Neural crest cell (in vitro differentiated cells): ENCODE measurements around the gene ALK. TPM values are rescaled to one million over a fixed set of nuclear protein-coding genes. Genes with fewer than 3 reads are reported as not detected.

Source experiments
- DNase-seq: peaks from one replicate; pipeline ENCODE4 v3.0.0; 2021; ENCODE audit warnings: low read depth, mixed read lengths, low spot score
- H3K27ac Mint-ChIP-seq: one replicate; pipeline ENCODE4 v1.8.0; 2021; ENCODE audit warnings: mild to moderate bottlenecking, mixed read lengths; ENCODE audit not compliant: unreplicated experiment
- H3K27me3 Mint-ChIP-seq: 2 replicates; pipeline ENCODE4 v1.8.0; 2021; ENCODE audit warnings: low read depth, mild to moderate bottlenecking, mixed read lengths
- H3K36me3 Mint-ChIP-seq: 2 replicates; pipeline ENCODE4 v1.8.0; 2021; ENCODE audit warnings: low read depth, mild to moderate bottlenecking, mixed read lengths
- H3K4me1 Mint-ChIP-seq: 2 replicates; pipeline ENCODE4 v1.8.0; 2021; ENCODE audit warnings: mixed read lengths
- H3K4me3 Mint-ChIP-seq: one replicate; pipeline ENCODE4 v1.8.0; 2021; ENCODE audit warnings: mild to moderate bottlenecking, mixed read lengths
- H3K9me3 Mint-ChIP-seq: 2 replicates; pipeline ENCODE4 v1.8.0; 2021; ENCODE audit warnings: mixed read lengths
- total RNA-seq: library from RNA; stranded (reverse); gene quantifications from 2 replicates; pipeline ENCODE4 v1.2.1, GENCODE V29; 2021
- TF ChIP-seq, protein P1 (sequence below): fragments of 200-600 bp; sonication (generic); conservative IDR thresholded peaks from 2 replicates; pipeline ENCODE4 v1.5.0; 2021; ENCODE audit warnings: antibody characterized with exemption, mild to moderate bottlenecking

ALK gene
- total RNA-seq, 1 donor from 2014 or later: 2.0 TPM

DNA sequence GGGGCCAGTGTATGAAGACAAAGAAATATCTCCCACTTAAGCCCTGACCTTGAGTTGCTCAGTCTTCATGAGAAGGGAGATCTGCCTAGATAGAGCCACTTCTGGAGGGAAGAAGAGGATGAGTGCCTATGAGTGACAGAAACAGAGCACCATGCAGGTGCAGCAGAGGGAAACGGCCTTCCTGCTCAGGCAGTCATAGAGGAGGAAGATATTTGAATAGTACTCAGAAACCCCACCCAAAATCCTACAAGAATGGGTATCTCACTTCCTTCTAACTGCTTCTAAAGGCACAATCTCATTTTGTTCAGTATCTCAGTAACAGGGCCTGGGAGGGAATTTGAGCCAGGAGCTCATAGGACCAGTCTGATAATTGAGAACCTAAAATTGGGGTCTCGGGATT lies 339.3 kb downstream of the ALK start:
- Mint-ChIP-seq H3K27ac (no peak overlapping the region), H3K4me1 (peaks cover 7% of the 10 kb centered on the region), H3K9me3 (no peaks in the 10 kb centered on the region), H3K4me3 (no peak overlapping the region), H3K36me3 (no peaks in the 10 kb centered on the region), H3K27me3 (no peaks in the 10 kb centered on the region)
- DNase-seq: no peak
- TF ChIP-seq, protein P1, sequence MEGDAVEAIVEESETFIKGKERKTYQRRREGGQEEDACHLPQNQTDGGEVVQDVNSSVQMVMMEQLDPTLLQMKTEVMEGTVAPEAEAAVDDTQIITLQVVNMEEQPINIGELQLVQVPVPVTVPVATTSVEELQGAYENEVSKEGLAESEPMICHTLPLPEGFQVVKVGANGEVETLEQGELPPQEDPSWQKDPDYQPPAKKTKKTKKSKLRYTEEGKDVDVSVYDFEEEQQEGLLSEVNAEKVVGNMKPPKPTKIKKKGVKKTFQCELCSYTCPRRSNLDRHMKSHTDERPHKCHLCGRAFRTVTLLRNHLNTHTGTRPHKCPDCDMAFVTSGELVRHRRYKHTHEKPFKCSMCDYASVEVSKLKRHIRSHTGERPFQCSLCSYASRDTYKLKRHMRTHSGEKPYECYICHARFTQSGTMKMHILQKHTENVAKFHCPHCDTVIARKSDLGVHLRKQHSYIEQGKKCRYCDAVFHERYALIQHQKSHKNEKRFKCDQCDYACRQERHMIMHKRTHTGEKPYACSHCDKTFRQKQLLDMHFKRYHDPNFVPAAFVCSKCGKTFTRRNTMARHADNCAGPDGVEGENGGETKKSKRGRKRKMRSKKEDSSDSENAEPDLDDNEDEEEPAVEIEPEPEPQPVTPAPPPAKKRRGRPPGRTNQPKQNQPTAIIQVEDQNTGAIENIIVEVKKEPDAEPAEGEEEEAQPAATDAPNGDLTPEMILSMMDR: no peak

DNA sequence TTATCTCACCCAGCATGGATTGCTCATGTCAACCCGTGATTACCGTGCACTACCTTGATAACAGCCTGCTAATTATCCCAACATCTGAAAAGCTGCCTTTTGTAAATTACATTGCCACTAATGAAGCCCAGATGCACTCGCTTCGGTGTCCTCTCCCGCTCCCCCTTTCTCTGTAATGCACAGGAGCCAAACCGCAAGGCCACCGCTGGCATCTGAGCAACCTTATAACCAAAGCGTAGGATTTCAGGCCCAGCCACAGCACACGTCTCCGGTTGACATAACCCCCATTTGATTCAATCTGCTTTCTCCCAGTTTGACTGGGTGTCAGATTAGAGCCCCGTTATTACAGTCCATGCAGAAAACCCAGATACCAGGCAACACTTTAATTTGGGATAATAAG lies 341.2 kb downstream of the ALK start:
- Mint-ChIP-seq H3K9me3 (no peaks in the 10 kb centered on the region), H3K4me3 (no peak overlapping the region), H3K27me3 (no peaks in the 10 kb centered on the region), H3K36me3 (no peaks in the 10 kb centered on the region), H3K27ac (no peak overlapping the region), H3K4me1 (peaks cover 7% of the 10 kb centered on the region)
- DNase-seq: no peak
- TF ChIP-seq, protein P1: no peak

DNA sequence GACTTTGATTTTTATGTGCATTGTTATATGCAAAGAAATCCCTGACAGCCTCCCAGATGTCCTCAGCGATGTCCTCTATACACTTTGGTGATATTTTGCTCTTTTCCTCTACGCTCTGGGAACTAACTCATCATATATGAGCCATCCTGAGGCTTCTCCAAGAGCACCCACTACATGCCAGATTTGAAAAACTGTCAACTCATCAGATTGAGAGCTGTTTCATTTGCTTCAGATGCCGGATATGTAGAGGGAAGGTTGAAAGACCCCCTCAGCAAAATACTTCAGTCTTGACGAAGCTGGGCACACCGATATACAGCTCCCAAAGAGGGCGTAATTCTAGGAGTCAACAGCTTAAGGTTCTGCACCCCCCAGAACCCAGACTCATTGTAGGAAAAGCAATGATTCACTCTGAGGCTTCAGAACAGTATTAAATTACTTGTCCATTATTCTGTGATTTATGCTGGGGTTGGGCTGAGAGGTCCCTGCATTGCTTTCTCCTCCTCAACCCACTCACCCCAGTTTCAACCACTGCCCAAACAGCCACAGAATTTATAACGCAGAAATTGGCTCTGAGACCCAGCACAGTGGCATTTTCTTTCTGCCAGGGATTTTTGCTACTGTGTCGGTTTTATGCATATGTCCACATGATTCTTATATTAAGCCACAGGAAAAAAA lies 341.8 kb downstream of the ALK start:
- Mint-ChIP-seq H3K4me3 (no peak overlapping the region), H3K9me3 (no peaks in the 10 kb centered on the region), H3K36me3 (no peaks in the 10 kb centered on the region), H3K27me3 (no peaks in the 10 kb centered on the region), H3K4me1 (peaks cover 6% of the 10 kb centered on the region), H3K27ac (no peak overlapping the region)
- DNase-seq: no peak
- TF ChIP-seq, protein P1: no peak

DNA sequence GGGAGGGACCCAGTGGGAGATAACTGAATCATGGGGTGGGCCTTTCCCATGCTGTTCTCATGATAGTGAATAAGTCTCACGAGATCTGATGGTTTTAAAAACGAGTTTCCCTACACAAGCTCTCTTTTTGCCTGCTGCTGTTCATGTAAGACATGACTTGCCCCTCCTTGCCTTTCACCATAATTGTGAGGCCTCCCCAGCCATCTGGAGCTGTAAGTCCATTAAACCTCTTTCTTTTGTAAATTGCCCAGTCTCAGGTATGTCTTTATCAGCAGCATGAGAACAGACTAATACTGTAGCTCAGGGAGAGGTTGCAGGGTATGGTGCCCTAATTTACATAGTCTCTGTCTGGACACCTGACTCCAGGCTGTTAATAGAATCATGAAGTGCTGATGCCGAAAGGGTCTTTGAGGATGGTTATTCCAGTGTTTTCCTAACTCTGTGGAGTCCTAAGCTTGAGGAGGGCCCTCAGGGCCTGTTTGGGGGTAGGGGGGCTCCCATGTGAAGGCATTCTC lies 343.2 kb downstream of the ALK start:
- H3K36me3 Mint-ChIP-seq: no peaks in the 10 kb centered on the region
- H3K4me1 Mint-ChIP-seq: no peaks in the 10 kb centered on the region
- no peak for DNase-seq
- H3K27me3 Mint-ChIP-seq: no peaks in the 10 kb centered on the region
- no peak overlapping the region for H3K27ac Mint-ChIP-seq
- no peak overlapping the region for H3K4me3 Mint-ChIP-seq
- TF ChIP-seq, protein P1: no peak
- no peaks in the 10 kb centered on the region for H3K9me3 Mint-ChIP-seq

DNA sequence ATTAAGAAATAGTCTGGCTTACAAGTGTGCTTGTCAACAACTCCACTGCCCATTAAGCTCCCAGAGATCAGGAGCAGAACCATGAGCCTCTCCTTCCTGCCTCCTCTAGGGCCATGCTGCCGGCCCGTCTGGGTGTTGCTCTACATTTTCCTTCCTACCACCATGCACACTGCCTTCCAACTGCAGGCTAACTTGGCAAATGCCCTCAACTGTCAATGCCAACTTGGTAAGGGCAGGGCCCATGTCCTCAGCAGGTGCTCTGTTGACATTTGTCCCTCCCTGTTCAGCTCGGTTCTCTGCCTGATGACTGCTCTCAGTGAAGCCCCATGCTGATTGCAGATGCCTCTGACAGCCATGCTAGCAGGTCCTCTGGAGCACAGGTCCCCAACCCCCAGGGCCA lies 345.2 kb downstream of the ALK start:
- no peak for DNase-seq
- Mint-ChIP-seq H3K36me3 (no peaks in the 10 kb centered on the region), H3K27me3 (no peaks in the 10 kb centered on the region), H3K4me1 (no peaks in the 10 kb centered on the region), H3K4me3 (no peak overlapping the region), H3K27ac (no peak overlapping the region), H3K9me3 (no peaks in the 10 kb centered on the region)
- TF ChIP-seq, protein P1: no peak
